Measurements from ENCODE around the gene RAB25.

DNA sequence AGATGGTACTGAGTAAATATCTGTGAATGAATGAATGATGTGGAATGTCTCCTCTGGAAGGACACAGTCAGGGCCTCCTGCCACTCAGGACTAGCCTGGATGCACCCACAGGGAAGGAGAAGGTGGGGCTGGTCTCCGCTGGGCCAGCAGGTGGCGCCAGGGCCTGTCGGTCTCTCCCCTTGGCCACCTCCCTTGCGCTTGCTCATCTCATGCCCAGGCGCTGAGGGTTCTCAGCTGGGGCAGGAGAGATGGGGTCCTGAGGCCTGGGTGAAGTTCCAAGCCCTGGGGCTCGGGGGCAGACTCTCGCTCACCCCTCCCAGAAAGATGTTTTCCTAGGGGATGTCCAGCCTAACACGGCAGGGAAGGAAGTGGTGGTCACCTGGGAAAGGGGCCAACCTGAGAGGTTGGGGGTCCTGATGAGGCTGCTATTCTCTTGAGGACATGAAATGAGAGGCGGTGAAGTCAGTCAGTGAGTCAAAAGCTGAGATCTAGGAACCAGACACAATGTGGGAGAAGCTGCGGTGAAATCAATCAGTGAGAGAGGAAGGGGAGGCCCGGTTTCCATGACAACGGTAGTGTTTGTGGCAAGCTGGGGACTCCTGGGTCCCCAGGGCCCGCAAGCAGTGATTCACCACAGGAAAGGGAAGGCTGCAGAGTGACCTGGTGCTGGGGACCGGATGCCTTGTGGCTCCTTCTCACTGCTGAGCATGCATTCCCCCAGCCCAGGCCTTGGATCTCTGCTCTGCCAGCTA is 35.9 kb downstream of the RAB25 start:
- TF ChIP-seq, protein P1, sequence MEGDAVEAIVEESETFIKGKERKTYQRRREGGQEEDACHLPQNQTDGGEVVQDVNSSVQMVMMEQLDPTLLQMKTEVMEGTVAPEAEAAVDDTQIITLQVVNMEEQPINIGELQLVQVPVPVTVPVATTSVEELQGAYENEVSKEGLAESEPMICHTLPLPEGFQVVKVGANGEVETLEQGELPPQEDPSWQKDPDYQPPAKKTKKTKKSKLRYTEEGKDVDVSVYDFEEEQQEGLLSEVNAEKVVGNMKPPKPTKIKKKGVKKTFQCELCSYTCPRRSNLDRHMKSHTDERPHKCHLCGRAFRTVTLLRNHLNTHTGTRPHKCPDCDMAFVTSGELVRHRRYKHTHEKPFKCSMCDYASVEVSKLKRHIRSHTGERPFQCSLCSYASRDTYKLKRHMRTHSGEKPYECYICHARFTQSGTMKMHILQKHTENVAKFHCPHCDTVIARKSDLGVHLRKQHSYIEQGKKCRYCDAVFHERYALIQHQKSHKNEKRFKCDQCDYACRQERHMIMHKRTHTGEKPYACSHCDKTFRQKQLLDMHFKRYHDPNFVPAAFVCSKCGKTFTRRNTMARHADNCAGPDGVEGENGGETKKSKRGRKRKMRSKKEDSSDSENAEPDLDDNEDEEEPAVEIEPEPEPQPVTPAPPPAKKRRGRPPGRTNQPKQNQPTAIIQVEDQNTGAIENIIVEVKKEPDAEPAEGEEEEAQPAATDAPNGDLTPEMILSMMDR (IDR thresholded peaks at IDR 0.05) = peak; percentile 93 to 98 (median 98)
- TF ChIP-seq POLR2A (IDR thresholded peaks at IDR 0.05) = no peak
